Measurements from ENCODE around the gene CDKAL1.
"Not testable (repeated sequence)": the region's sequence is repeated elsewhere in the genome, so short reads cannot be mapped to it uniquely, and the experiment has no call there.

The CDKAL1 gene

DNA sequence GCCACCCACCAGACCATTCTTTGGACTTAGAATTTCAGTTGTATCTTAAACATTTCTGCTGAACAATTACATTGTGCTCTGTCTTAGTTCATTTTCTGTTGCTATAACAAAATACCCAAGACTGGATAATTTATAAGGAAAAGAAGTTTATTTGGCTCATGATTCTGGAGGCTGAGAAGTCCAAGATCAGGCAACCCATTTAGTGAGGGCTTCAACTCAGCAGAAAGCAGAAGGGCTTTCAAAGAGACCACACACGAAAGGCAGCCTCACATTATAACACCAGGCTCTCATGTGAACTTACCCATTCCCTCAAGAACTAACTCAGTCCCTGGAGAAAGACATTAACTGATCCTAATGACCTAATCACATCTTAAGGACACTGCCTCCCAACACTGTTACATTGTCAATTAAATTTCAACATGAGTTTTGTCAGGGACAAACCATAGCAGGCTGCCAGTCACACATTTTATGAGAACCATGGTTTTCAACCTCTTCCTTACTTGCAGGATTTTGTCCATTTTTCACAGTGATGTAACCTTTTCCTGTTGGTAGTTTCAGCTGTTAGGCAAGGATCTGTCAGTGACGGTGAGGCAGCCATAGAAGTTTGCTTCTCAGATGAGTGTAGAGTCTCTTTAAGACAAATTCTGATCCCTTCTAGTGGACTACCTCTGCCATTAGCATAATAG is 659.7 kb downstream of the CDKAL1 start:
- DNase-seq = no peak

DNA sequence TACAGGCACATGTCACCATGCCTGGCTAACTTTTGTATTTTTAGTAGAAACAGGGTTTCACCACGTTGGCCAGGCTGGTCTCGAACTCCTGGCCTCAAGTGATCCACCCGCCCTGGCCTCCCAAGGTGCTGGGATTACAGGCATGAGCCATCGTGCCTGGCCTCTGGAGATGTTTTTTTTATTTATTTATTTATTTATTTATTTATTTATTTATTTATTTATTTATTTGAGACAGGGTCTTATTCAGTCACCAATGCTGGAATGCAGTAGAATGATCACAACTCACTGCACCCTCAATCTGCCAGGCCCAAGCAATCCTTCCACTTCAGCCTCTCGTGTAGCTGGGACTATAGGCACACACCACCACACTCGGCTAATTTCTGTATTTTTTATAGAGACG is 661.0 kb downstream of the CDKAL1 start:
- not testable (repeated sequence) for DNase-seq

DNA sequence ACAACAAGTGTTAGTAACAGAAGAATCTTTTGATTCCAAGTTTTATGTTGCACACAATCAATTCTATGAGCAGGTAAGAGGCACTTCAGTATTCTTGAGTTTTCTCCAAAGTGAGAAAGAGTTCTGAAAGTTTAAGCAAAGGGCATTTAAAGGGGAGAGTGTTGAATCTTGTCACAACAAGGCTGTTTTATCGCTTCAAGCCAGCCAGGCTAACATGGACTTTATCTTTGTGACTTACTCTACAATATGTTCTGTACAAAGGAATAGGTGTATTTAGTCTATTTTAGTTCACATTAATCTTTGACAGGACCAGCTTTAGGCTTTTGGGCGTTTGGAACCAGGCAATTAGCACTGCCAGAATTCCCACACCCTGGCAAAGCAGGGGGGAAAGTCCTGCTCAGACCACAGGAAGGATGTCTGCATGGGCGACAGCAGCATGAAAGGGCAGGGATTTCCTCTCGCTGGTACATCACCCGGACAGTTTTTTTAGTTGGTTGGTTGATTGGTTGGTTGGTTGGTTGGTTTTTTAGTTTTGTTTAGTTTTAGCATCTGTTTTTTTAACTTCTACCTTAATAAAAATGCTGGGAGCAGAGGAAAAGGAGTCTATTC is 663.9 kb downstream of the CDKAL1 start:
- no peak for DNase-seq

DNA sequence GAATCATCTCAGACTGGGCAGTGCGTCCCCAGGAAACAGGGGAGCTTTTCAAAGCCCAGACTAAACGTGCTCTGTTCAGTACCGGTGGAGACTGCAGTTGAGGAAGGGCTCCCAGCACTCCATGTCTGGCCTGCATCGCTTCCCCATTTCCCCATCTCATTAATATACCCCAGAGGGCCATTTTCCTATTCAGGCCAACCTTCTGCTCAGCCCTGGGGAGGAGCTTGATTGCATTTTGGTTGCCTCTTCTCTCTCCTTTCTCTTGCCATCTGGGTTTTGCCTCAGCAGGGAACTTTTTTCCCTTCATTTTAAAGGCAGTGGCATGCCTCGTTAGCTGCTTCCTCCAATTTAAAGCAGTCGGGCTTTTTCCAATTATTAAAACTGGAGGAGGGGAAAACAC is 665.0 kb downstream of the CDKAL1 start:
- DNase-seq = peak; percentile 25 to 63

DNA sequence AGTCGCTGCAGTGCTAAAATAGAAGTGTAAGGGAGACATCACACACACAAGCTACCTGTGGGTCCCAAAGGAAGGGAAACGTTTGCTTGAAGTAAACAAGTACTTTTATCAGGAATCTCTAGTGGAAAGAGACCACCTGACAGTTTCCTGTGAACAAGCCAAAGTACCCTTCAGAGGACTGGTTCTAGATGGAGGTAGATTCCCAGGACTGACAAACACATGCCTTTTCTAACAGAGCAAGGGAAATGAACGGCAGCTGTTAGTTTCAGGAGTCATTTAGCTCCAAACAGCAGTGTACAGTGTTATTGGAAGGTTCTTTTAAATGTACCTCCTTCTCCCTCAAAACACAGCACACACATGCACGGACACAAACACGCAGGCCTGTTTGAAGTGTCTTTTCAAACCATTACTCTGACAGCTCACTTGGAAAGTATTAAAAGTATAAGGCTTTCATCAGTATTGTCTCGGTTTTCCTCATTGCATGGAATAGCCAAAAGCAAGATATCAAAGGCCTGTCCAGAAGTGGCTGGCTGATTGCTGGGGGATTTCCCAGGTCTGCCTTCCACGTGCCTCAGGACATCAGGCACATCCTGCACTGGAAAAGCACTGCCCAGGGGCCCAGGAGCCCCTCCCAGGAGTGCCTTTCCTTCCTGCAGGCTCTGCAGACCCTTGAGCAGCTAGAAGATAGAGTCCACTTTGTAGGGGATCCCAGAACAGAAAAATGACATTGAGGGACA is 666.0 kb downstream of the CDKAL1 start:
- DNase-seq = peak in 1 of 2 experiments; percentile 11

DNA sequence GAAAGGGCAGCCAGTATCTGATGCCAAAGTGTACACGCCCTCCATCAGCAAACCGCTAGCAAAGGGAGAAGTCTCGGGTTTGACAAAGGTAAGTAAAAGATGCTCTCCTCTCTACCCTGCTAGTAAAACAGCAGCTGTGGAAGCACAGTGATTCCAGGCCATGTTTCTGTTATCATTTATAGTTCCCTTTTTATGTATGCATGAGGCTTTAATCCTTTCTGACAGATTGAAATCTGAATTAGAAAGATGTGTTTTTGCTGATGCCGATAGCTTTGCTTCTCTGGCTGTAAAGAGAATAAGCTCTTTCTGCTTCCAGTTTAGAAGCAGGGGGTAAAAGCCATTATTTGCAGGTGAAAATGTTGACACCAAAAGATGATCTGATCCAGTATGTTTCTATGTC is 666.9 kb downstream of the CDKAL1 start:
- peak in 1 of 2 experiments; percentile 51 for DNase-seq

DNA sequence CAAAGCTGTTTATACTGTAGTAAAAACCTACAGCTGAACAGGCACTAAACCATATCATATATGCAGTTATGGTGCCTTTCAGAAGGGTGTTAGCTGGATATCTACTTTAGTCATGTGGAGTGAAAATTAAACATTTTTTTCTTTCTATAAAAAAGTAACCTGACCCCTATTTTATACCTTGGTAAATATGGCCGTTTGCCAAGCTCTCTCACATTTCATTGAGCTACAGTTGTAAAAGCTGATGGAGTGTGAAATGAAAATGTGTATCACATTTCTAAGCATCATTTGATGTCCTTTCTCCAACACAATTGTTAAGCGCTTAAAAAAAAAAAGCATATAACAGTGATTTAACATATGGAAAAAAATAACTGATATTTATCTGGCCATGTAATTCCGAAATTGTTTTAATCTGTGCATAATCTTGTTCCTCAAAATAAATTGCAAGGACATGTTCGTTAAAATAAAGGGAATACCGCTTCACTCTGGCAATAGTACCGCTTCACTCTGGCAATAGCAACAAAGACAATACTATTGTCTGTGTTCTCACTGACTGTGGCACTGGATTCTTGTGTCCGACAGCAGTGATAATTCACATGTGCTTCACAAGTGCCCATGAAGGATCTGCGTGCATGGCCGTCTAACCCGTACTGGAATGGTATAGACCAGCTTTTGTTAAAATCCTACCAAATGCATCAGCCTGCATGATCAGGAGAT is 667.5 kb downstream of the CDKAL1 start:
- peak; percentile 49 to 92 for DNase-seq

DNA sequence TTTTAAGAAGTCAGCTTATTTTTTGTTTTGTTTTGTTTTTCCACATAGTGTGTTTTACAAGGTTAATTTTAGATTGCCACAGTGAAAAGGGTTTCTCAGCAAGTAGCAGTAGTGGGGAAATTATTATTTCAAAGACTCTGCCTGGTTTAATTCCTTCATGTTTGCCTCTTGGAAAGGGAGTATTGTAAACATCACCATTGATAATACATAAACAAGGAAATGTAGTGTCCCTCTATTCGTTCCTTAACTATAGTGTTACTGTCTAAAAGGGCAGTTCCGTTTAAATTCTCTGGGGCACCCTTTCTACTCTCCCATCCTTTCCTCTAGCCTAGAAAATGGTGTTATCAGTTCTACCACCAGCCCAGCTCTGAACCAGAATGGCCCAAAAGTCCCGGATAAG is 668.3 kb downstream of the CDKAL1 start:
- no peak for DNase-seq

DNA sequence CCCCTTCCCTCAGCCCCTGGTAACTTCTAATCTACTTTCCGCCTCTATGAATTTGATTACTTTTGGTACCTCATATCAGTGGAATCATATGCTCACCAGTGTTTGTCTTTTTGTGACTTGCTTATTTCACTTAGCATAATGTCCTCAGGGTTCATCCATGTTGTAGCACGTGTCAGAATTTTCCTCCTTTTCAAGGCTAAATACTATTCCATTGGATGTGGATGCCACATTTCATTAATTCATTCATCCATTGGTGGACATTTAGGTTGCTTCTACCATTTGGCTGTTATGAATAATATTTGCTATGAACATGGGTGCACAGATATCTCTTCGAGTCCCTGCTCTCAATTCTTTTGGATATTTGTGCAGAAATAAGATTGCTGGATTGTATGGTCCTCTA is 670.7 kb downstream of the CDKAL1 start:
- no peak for DNase-seq

DNA sequence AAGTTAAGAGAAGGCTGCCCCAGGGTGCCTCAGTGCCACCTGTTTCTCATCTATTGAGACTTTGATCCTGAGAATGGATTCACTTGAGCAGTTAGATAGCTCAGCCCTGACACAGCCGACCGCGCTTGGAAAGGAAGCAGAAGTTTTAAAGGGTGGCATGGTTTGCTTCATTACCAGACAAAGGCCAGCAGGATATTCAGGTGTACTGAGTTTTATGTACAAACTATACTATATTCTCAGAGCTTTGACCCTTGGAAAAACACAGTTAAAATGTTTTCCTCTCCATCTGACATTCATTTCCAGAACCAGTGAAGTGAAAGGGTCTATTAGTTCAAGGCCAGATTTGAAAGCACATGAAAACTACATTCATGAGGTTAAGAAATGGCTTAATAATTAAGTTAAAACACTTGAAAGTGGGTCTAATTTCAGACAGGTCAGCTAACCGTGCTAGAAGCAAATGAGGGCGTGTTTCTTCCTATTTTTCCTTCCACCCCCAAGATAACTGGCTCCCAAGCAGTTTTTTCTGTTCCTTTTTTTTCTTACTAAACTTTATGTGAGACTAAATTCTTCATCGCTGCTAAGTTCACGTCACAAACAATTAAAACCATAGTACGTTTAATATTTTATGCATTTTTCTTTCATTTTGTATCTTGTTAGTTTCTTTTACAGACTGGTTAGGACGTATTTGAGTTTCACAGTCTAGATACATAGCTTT is 674.0 kb downstream of the CDKAL1 start:
- DNase-seq = no peak

DNA sequence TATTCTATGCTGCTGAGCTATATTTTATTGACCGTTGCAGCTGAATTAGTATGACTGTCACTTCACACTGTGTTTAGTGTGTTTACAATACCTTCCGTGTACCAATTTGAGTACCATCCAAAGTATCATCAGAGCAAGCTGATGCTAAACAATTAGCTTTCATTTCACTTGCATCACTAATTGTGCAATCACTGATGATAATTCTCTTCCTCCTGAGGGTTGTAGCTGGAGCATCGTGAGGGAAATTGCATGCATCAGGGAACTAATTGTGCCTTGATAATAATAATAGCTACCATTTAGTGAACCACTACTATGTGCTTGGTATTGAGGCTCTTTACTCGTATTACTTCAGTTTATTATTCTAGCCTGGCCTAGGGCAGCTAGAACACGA is 674.5 kb downstream of the CDKAL1 start:
- no peak for DNase-seq

DNA sequence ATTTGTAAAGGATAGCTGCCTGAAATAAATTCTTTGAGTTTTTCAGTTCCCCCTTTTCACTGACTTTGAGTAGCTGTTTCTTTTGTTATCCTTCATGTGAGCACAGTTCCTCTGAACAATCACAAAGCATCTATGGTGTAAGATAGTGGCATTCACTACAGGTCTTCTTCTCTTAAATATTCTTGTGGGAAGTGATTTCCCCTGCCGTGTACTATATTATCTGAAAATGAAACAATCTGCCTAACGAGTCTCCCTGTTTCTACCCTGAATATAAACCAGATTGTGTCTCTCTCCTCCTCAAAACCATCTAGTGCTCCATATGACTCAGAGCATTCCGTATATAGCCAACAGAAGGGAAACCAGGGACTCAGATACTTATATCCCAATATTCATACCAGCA is 679.2 kb downstream of the CDKAL1 start:
- no peak for DNase-seq

DNA sequence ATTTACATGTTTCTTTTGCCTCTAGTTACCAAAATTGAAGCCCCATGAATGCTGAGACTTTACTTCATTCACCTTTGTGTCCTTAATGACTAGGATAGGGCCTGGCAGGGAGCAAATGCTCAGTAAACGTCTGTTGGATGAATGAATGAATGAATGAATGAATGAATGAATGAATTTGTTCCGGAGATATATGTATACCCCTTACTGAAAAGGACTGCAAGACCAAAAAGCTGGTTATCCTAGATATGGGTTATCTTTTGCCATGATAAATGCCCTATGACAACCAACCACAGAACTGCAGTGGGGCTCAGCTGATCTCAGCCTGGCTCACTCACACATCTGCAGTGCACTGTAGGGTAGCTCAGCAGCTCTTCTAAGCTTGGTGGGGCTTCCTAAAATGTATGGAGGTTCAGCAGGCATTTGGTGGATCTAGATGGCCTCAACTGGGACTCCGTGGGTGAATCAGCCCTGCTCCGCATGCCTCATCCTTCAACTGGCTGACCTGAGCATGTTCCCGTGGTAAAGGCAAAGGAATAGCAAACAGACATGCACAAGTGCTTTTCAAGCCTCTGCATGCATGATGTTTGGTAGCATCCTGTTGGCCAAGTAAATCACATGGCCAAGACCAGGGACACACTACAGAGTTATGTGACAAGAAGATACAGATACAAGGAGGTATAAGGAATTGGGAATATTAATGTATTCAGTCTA is 680.6 kb downstream of the CDKAL1 start:
- DNase-seq = no peak

DNA sequence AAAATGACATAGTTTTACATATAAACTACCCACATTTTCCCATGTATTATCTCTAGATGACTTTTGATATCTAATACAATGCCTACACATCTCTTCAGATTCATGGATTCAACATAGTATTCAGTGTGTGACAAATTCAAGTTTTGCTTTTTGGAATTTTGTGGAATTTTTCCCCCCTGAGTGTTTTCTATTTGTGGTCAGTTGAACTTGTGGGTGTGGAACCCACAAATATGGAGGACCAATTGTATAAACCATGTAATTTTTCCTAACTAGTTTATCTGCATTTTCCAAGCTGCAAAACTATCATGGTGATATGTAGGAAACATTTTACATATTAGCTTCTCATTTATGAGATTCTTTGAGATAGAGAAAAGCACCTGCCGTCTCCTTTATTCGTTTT is 685.0 kb downstream of the CDKAL1 start:
- no peak for DNase-seq

DNA sequence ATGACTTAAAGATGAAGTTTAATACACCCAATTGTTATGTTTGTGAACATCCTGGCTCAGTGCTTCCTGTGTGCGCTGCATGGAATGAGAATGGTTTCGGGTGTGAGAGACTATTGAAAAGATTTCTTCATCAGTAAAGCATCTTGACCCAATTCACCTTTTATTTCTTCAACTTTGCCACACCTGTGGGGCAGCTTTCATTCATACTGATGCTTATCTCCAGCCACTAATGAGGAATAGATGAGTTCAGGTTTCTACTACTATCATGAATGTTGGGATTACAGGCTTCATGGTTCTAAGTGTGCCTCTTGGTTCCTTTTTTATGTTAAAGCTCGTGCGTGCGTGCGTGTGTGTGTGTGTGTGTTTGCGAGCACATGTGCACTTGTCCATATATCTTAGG is 685.6 kb downstream of the CDKAL1 start:
- no peak for DNase-seq

DNA sequence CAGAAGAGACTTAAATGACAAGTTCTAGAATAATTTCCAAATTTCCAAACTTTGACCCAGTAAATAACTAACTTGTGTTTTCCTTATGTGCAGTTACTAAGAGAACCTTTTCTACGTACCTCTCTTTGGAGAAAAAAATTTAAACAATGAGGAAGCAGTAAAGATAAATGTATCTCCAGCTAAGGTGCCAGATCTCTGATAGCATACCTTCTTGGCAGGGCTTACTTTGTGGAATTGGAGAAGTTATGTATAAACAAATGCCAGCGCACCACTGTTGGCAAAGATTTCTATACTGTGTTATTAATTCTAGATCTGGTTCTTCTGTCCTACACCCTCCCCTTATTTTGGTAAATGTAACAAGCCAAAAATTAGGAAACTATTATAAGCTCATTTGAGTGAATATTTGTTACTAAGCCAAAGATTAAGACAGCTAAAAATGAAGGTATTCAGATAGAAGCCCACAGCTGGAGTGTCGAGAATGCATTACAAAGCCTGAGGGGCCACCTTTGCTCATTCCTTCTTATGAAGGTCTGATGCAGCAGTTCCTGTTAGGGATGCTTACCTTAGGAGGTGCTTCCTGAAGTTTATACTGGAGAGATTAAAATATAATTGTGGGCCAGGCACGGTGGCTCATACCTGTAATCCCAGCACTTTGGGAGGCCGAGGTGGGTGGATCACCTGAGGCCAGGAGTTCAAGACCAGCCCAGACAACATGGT is 686.2 kb downstream of the CDKAL1 start:
- no peak for DNase-seq

DNA sequence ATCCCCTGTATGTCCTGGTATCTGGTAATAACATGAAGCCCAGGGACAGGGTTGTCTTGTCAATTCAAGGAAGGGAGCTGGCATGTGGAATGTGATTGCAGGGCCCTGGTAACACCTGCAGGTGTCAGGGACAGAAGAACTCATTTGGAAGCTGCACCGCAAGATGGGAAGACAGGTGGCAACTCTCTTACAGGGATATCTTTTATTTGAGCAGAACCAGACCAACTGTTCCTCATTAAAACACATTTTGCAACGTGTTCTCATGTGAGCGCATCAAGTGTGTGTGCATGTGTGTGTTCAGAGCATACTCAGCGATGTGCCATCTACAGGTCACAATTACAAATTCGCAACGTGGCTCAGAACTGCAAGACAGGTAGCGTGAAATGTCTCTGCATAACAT is 688.4 kb downstream of the CDKAL1 start:
- peak; percentile 88 to 94 for DNase-seq

DNA sequence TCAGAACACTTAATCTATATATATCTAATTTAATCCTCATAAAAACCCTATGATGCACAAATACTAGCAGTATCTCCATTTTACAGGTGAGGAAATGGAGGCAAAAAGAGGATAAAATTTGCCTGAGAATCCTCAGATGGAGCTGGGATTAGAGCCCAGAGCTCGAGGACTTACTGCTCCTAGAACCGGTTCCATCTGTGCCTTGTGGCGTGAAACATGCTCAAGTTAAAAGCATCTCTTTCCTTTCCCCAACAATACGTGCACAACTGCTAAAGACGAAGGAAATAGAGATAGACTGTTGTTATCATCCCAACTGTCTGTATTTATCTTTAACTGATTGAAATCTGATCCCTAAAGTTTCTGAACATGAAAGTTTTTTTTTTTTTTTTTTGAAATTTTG is 691.7 kb downstream of the CDKAL1 start:
- no peak for DNase-seq

DNA sequence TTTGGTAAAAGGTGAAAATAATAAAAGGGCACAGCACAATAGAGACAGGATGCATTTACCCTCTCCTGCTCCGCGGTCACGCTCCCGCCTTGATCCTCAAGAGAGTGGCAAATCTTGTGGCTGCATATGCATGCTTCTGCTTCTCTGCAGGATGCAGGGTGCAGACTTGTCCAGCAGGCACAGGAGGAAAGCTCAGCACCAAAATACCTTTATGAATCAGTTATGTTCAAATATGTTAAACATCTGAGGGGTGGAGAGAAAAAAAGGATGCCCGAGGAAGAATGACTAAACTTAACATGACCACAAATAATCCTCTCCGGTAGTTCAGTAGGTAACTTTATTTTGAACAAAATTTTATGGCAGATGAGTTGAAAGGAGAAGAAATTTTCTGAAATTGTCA is 693.2 kb downstream of the CDKAL1 start:
- DNase-seq = no peak

DNA sequence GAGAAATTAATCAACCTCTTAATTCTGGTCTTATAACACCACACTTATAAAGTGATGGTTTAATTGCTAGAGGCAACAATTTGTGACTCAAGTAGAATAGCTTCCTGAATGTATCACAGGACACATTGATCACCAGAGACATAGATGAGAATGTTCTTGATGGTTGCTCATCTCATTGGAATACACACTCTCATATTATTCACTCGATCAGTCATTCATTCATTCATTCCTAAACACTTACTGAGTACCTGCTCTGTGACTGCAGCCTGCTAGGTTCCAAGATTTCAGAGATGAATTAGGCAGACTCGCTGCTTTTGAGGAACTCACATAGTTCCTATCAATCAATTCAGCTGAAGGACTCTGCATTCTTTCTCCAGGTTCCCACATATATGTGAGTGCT is 694.2 kb downstream of the CDKAL1 start:
- DNase-seq = no peak

DNA sequence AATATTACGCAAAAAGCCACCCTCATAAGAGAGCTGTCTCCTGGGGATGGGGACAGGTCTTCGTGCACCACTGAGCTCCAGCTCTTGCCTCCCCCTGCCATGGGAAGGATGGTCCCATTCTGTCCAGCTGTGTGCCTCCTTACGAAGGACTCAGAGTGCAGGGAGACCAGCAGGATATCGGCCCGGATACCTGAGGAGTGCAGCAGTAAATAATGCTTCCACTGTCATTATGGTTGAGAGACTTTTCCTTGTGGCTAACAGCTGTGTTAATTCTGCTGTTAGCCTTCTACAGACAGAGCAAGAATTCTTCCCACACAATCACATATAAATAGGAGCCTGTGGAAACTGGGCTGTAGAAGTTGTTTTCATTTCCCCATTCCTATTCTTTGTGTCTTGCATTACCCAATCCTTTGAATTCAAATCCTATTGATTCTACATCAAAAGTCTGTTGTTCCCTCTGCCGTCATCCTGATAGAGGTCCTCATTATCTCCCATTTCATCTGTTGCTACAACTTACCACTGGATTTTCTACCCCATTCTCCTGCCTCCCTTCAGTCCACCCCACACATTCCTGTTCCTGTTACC is 694.7 kb downstream of the CDKAL1 start:
- DNase-seq = no peak
